Endothelial cell of umbilical vein (primary cell): ENCODE measurements around the gene MEI4. TPM values are rescaled to one million over a fixed set of nuclear protein-coding genes. Genes with fewer than 3 reads are reported as not detected.

Experiments used
- BruUV-seq: library from RNA; stranded (reverse); fragments of 400-500 nt; replicated peaks from 2 replicates; lab custom pipeline; 2021; lab: Mats Ljungman, UMichigan
- CTCF ChIA-PET: fragments of 300-600, 350-600 bp; sonication (Branson Sonifier 250); formaldehyde crosslinking; loops from one replicate; lab custom pipeline; 2021; ENCODE audit warnings: antibody characterized with exemption, inconsistent platforms; lab: Charles Lee
- POLR2A ChIA-PET: fragments of 300-600, 350-600 bp; sonication (Branson Sonifier 250); formaldehyde crosslinking; loops from one replicate; lab custom pipeline; 2021; ENCODE audit warnings: antibody characterized with exemption, inconsistent platforms; lab: Charles Lee
- DNase-seq: peaks from one replicate; pipeline ENCODE4 v3.0.0-alpha.2; 2011; ENCODE audit warnings: low read depth, low spot score
- FAIRE-seq: peaks from 2 replicates; lab custom pipeline; 2011; peaks lifted over from hg19 to GRCh38; lab: Jason Lieb, UNC
- H2AFZ ChIP-seq: 2 replicates; pipeline ENCODE4 v1.6.0; 2012; ENCODE audit warnings: low read depth, low read length, control low read depth, inconsistent platforms
- H3K27ac ChIP-seq: 2 replicates; pipeline ENCODE4 v1.5.1; 2011; ENCODE audit warnings: low read depth, mild to moderate bottlenecking, control low read depth, low read length, moderate library complexity; ENCODE audit not compliant: insufficient read depth
- H3K27me3 ChIP-seq, 2 experiments: 2 replicates each; pipeline versions ENCODE4 v1.6.0 to v1.6.1; 2011; ENCODE audit warnings: low read length in 2 of 2, mixed read lengths in 1 of 2; ENCODE audit not compliant: control insufficient read depth in 2 of 2, insufficient read depth in 2 of 2
- H3K36me3 ChIP-seq, 2 experiments: 2 replicates in 1 of 2; 3 replicates in 1 of 2; pipeline ENCODE4 v1.5.1; 2011; ENCODE audit warnings: low read length in 2 of 2, mild to moderate bottlenecking in 1 of 2, moderate library complexity in 1 of 2; ENCODE audit not compliant: control insufficient read depth in 2 of 2, insufficient read depth in 2 of 2; ENCODE audit errors: extremely low read depth in 1 of 2
- H3K4me1 ChIP-seq: 3 replicates; pipeline ENCODE4 v1.5.1; 2011; ENCODE audit warnings: mild to moderate bottlenecking, low read length; ENCODE audit not compliant: control insufficient read depth, insufficient read depth; ENCODE audit errors: extremely low read depth
- H3K4me2 ChIP-seq: 2 replicates; pipeline ENCODE4 v1.6.1; 2011; ENCODE audit warnings: low read length, control low read depth, mixed read lengths; ENCODE audit not compliant: insufficient read depth
- H3K4me3 ChIP-seq, 3 experiments: fragments of 200-600 bp in 1 of 3; sonication (generic), shearing (Covaris generic) in 1 of 3; replicated peaks in 1 of 3; 2 replicates each; pipeline ENCODE4 v1.5.1; 2011 to 2016; ENCODE audit warnings: control low read depth in 3 of 3, low read length in 3 of 3, mild to moderate bottlenecking in 2 of 3, inconsistent platforms in 1 of 3, low read depth in 1 of 3, moderate library complexity in 1 of 3; ENCODE audit not compliant: insufficient read depth in 1 of 3
- H3K79me2 ChIP-seq: 2 replicates; pipeline ENCODE4 v1.6.0; 2012; ENCODE audit warnings: low read length, inconsistent platforms; ENCODE audit not compliant: control insufficient read depth, insufficient read depth
- H3K9ac ChIP-seq: replicated peaks from 2 replicates; pipeline ENCODE3; 2011; ENCODE audit warnings: low read length, control low read depth; ENCODE audit not compliant: insufficient read depth; ENCODE audit errors: extremely low read depth
- H3K9me1 ChIP-seq: replicated peaks from 3 replicates; pipeline ENCODE4 v1.6.0; 2011; ENCODE audit warnings: mild to moderate bottlenecking, low read length; ENCODE audit not compliant: control insufficient read depth, insufficient read depth; ENCODE audit errors: extremely low read depth
- H3K9me3 ChIP-seq: replicated peaks from 2 replicates; pipeline ENCODE4 v1.5.1; 2012; ENCODE audit warnings: low read length, inconsistent platforms; ENCODE audit not compliant: control insufficient read depth, insufficient read depth
- H4K20me1 ChIP-seq: replicated peaks from 2 replicates; pipeline ENCODE3; 2011; ENCODE audit warnings: mild to moderate bottlenecking, low read length; ENCODE audit not compliant: control insufficient read depth, insufficient read depth; ENCODE audit errors: extremely low read depth
- EZH2 ChIP-seq: IDR thresholded peaks from 2 replicates; pipeline ENCODE4 v1.6.1; 2012; ENCODE audit warnings: borderline replicate concordance, low read depth, mild to moderate bottlenecking, moderate library complexity, low read length, inconsistent platforms; ENCODE audit not compliant: severe bottlenecking
- FOS ChIP-seq: IDR thresholded peaks from 2 replicates; pipeline ENCODE4 v1.6.1; 2011; ENCODE audit warnings: mild to moderate bottlenecking, low read length, moderate library complexity, borderline replicate concordance; ENCODE audit not compliant: insufficient read depth
- GATA2 ChIP-seq: IDR thresholded peaks from 2 replicates; pipeline ENCODE4 v1.7.0; 2011; ENCODE audit warnings: low read depth, mild to moderate bottlenecking, moderate library complexity, mixed read lengths, low read length; ENCODE audit not compliant: insufficient read length, insufficient read depth
- JUN ChIP-seq: IDR thresholded peaks from 2 replicates; pipeline ENCODE4 v1.6.1; 2011; ENCODE audit warnings: borderline replicate concordance, low read depth; ENCODE audit not compliant: insufficient read length, insufficient read depth
- MYC ChIP-seq: IDR thresholded peaks from one replicate; pipeline ENCODE4 v1.6.1; 2011; ENCODE audit warnings: mild to moderate bottlenecking, low read depth, low read length
- POLR2A ChIP-seq: IDR thresholded peaks from 2 replicates; pipeline ENCODE4 v1.6.1; 2012; ENCODE audit warnings: low read depth, mild to moderate bottlenecking, control low read depth, low read length
- POLR2AphosphoS5 ChIP-seq: IDR thresholded peaks from 2 replicates; pipeline ENCODE4 v1.6.1; 2012; ENCODE audit warnings: low read depth, mild to moderate bottlenecking, control low read depth, low read length, moderate library complexity; ENCODE audit not compliant: insufficient read depth
- dilution Hi-C: fragments of 300-500 bp; cut with MboI; formaldehyde crosslinking; loops from one replicate; pipeline ENCODE4 v1.15.0; 2019; ENCODE audit warnings: low sequenced_read_pairs; ENCODE audit not compliant: extremely low pct_ligation_motif_present
- intact Hi-C: fragments of 100-400 bp; cut with micrococcal nuclease; formaldehyde crosslinking; loops from one replicate; pipeline ENCODE4 v1.10.0; 2022
- polyA plus RNA-seq, 4 experiments: library from polyadenylated mRNA; depleted of rRNA in 3 of 4; stranded (reverse) in 3 of 4; unstranded in 1 of 4; fragments of >200 nt; gene quantifications; 2 replicates each; pipeline versions ENCODE4 v1.2.1 to v1.2.3, GENCODE V29; 2011 to 2012; ENCODE audit warnings: missing spikeins in 1 of 4
- total RNA-seq: library from RNA; stranded (reverse); gene quantifications from 2 replicates; pipeline ENCODE4 v1.2.3, GENCODE V29; 2021
- TF ChIP-seq, protein P1 (sequence below), 2 donors: IDR thresholded peaks; 1 replicate in 1 of 2; 2 replicates in 1 of 2; pipeline ENCODE4 v1.5.1; 2011; ENCODE audit warnings: low read length in 2 of 2, mild to moderate bottlenecking in 2 of 2, moderate library complexity in 2 of 2, control low read depth in 1 of 2, inconsistent platforms in 1 of 2, low read depth in 1 of 2; ENCODE audit not compliant: insufficient read depth in 1 of 2; ENCODE audit errors: extremely low read depth in 1 of 2
- TF ChIP-seq, protein P2 (sequence below): IDR thresholded peaks from 2 replicates; pipeline ENCODE4 v1.6.1; 2011; ENCODE audit not compliant: insufficient read depth, insufficient read length

The MEI4 gene
- total and polyA plus RNA-seq, 2 donors (not counting 3 experiments of a cell fraction or from before 2014, with no cell fraction given): not detected

DNA sequence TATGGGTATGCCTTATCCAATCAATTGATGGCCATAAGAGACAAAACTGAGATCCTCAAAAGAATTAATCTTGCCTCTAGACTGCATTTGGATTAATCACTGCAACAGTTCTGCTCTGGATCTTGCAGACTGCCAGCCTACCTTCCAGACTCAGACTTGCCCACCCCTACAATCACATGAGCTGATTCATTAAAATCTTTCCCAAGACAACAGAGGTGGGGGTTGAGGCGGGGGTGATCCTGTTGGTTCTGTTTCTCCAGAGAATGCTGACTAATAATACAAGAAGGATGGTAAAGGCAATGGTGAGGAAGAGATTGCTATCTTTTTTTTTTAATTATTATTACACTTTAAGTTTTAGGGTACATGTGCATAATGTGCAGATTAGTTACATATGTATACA, 43.7 kb upstream of the MEI4 start:
- intact Hi-C loops (no loop called here), dilution Hi-C loops (no loop called here)
- H3K4me3 ChIP-seq: no peak overlapping the region
- BruUV-seq: no TSS peak
- CTCF ChIA-PET: no interaction called here
- H3K4me1 ChIP-seq: no peaks in the 10 kb centered on the region
- no peak overlapping the region for H3K9ac ChIP-seq
- H3K79me2 ChIP-seq: no peaks in the 10 kb centered on the region
- H3K27me3 ChIP-seq: no peaks in the 10 kb centered on the region
- no peak overlapping the region for H2AFZ ChIP-seq
- no peak overlapping the region for H3K4me2 ChIP-seq
- TF ChIP-seq JUN: no peak
- TF ChIP-seq, protein P1, sequence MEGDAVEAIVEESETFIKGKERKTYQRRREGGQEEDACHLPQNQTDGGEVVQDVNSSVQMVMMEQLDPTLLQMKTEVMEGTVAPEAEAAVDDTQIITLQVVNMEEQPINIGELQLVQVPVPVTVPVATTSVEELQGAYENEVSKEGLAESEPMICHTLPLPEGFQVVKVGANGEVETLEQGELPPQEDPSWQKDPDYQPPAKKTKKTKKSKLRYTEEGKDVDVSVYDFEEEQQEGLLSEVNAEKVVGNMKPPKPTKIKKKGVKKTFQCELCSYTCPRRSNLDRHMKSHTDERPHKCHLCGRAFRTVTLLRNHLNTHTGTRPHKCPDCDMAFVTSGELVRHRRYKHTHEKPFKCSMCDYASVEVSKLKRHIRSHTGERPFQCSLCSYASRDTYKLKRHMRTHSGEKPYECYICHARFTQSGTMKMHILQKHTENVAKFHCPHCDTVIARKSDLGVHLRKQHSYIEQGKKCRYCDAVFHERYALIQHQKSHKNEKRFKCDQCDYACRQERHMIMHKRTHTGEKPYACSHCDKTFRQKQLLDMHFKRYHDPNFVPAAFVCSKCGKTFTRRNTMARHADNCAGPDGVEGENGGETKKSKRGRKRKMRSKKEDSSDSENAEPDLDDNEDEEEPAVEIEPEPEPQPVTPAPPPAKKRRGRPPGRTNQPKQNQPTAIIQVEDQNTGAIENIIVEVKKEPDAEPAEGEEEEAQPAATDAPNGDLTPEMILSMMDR (IDR thresholded peaks at IDR 0.05; ENCODE audit: extremely low read depth in 1 of 2, insufficient read depth in 1 of 2, low read depth in 1 of 2, low read length in 2 of 2): no peak
- no peak for TF ChIP-seq POLR2AphosphoS5
- no peak for TF ChIP-seq EZH2
- no peak for TF ChIP-seq GATA2
- no peak for TF ChIP-seq FOS
- TF ChIP-seq POLR2A: no peak
- TF ChIP-seq MYC: no peak
- TF ChIP-seq, protein P2, sequence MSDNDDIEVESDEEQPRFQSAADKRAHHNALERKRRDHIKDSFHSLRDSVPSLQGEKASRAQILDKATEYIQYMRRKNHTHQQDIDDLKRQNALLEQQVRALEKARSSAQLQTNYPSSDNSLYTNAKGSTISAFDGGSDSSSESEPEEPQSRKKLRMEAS: no peak
- no peaks in the 10 kb centered on the region for H3K9me3 ChIP-seq
- FAIRE-seq: no peak
- POLR2A ChIA-PET: no interaction called here
- no peaks in the 10 kb centered on the region for H4K20me1 ChIP-seq
- DNase-seq: no peak
- H3K9me1 ChIP-seq: no peaks in the 10 kb centered on the region
- no peak overlapping the region for H3K27ac ChIP-seq
- no peaks in the 10 kb centered on the region for H3K36me3 ChIP-seq
